ENCODE measurements around the gene N4BP2.

The N4BP2 gene

GRCh38 chr4:40192114-40193015, 135.7 kb downstream of the N4BP2 start:
- DNase-seq (ENCODE audit: low spot score), result no peak

- DNase-seq (ENCODE audit: low spot score), result no peak
Observed at GRCh38 chr4:40193016-40193571, 136.4 kb downstream of the N4BP2 start.

- no peak for DNase-seq (ENCODE audit: low spot score)
Observed at GRCh38 chr4:40193578-40193977, 136.9 kb downstream of the N4BP2 start.

GRCh38 chr4:40194602-40195161, 138.0 kb downstream of the N4BP2 start:
- no peak for DNase-seq (ENCODE audit: low spot score)

GRCh38 chr4:40195182-40196177, 138.8 kb downstream of the N4BP2 start:
- DNase-seq (ENCODE audit: low spot score), result no peak

GRCh38 chr4:40196272-40196671, 139.6 kb downstream of the N4BP2 start:
- no peak for DNase-seq (ENCODE audit: low spot score)

GRCh38 chr4:40196724-40197281, 140.2 kb downstream of the N4BP2 start, which contains the start of gene RHOH:
Gene RHOH (plus strand): TSS chr4:40197031. CDS start chr4:40243387, 46,356 bp downstream.
- DNase-seq (ENCODE audit: low spot score), result peak; percentile 56

- no peak for DNase-seq (ENCODE audit: low spot score)
Observed at GRCh38 chr4:40197879-40198689, 141.4 kb downstream of the N4BP2 start.

- DNase-seq (ENCODE audit: low spot score), result no peak
Observed at GRCh38 chr4:40199179-40199670, 142.6 kb downstream of the N4BP2 start.

- no peak for DNase-seq (ENCODE audit: low spot score)
Observed at GRCh38 chr4:40199999-40200874, 143.6 kb downstream of the N4BP2 start.

- DNase-seq (ENCODE audit: low spot score), result no peak
Observed at GRCh38 chr4:40200875-40201801, 144.5 kb downstream of the N4BP2 start.

GRCh38 chr4:40201898-40202297, 145.2 kb downstream of the N4BP2 start:
- no peak for DNase-seq (ENCODE audit: low spot score)

GRCh38 chr4:40202474-40202873, 145.8 kb downstream of the N4BP2 start:
- DNase-seq (ENCODE audit: low spot score), result no peak

- DNase-seq (ENCODE audit: low spot score), result no peak
Observed at GRCh38 chr4:40204507-40205258, 148.0 kb downstream of the N4BP2 start.

GRCh38 chr4:40205259-40206198, 148.9 kb downstream of the N4BP2 start:
- no peak for DNase-seq (ENCODE audit: low spot score)

- DNase-seq (ENCODE audit: low spot score), result no peak
Observed at GRCh38 chr4:40206426-40206825, 149.8 kb downstream of the N4BP2 start.
